RWPE1 (cell line): ENCODE measurements around the gene AKT2.
A peak's percentile ranks its signal among the peaks of the same experiment; 100 is the strongest.
"Not testable (repeated sequence)": the region's sequence is repeated elsewhere in the genome, so short reads cannot be mapped to it uniquely, and the experiment has no call there.

Experiments used
- CTCF ChIA-PET: fragments of 350-600 bp; sonication (Branson Sonifier 250); formaldehyde crosslinking; extraction: SDS; loops from one replicate; lab custom pipeline; 2021; lab: Yijun Ruan, JAX
- POLR2A ChIA-PET: fragments of 400-600 bp; formaldehyde crosslinking; extraction: SDS; loops from one replicate; lab custom pipeline; 2020; ENCODE audit warnings: antibody characterized with exemption; ENCODE audit not compliant: low non-redundant PET; lab: Yijun Ruan, JAX
- DNase-seq: peaks from one replicate; pipeline ENCODE4 v3.0.0; 2012; ENCODE audit warnings: low spot score
- H3K27ac ChIP-seq: fragments of 450-650 bp; 2 replicates; pipeline ENCODE4 v1.5.1; 2017
- CTCF ChIP-seq: fragments of 450-650 bp; conservative IDR thresholded peaks from 2 replicates; pipeline ENCODE4 v1.5.1; 2017; ENCODE audit warnings: low read depth, mild to moderate bottlenecking

The AKT2 gene

GRCh38 chr19:40221858-40222619 is 63.1 kb downstream of the AKT2 start:
- ChIA-PET CTCF (interaction anchor here (0.6 to 0.7 kb wide), 2 partner anchors 12 to 623 kb away, joined by 3 to 4 read pairs; no protein-coding TSS in a partner anchor), POLR2A (no interaction called here)
- peak; percentile 85 for TF ChIP-seq CTCF
- H3K27ac ChIP-seq, result no peak overlapping the region
- peak; percentile 97 for DNase-seq

GRCh38 chr19:40220674-40221073 is 64.5 kb downstream of the AKT2 start:
- no peak overlapping the region for H3K27ac ChIP-seq
- ChIA-PET POLR2A (no interaction called here), CTCF (interaction anchor here (0.6 kb wide), 2 partner anchors 19 to 73 kb away, joined by 3 to 4 read pairs; no protein-coding TSS in a partner anchor)
- TF ChIP-seq CTCF, result no peak
- DNase-seq, result no peak

- TF ChIP-seq CTCF, result no peak
- no peak overlapping the region for H3K27ac ChIP-seq
- CTCF ChIA-PET, result interaction anchor here (0.7 kb wide), 1 partner anchor 80 kb away, joined by 5 read pairs; no protein-coding TSS in a partner anchor
- DNase-seq, result peak; percentile 82
- POLR2A ChIA-PET, result no interaction called here
These were observed 65.3 kb downstream of the AKT2 start for GRCh38 chr19:40219721-40220276.

- POLR2A ChIA-PET, DNase-seq, H3K27ac ChIP-seq, CTCF ChIA-PET: not testable (repeated sequence)
These were observed 66.1 kb downstream of the AKT2 start for GRCh38 chr19:40219029-40219428.

- no peak within 1 kb of the TSS for H3K27ac ChIP-seq
These were observed 66.9 kb downstream of the AKT2 start, which contains the start of gene TTC9B for GRCh38 chr19:40217934-40218890. Gene TTC9B (minus strand): TSS chr19:40218384. CDS start chr19:40218381, 3 bp downstream.

More at GRCh38 chr19:40217934-40218890, 66.9 kb downstream of the AKT2 start, which contains the start of gene TTC9B:
- no peak for DNase-seq
- ChIA-PET POLR2A (no interaction called here), CTCF (interaction anchor here (0.7 kb wide), 1 partner anchor 60 kb away, joined by 3 read pairs; no protein-coding TSS in a partner anchor)
- TF ChIP-seq CTCF, result no peak
